ENCODE data around the gene SELENON. TPM values are rescaled to one million over a fixed set of nuclear protein-coding genes. Genes with fewer than 3 reads are reported as not detected.

Gene SELENON
- total and polyA plus RNA-seq, 8 donors: 1.7 to 81.1 (median 20.0) TPM

- Histone ChIP-seq H3K27me3 (no peaks in the 10 kb centered on the region), H3K9me3 (no peaks in the 10 kb centered on the region), H3K4me3 (no peak overlapping the region), H3K4me1 (peaks cover 10 to 38% (median 27%) of the 10 kb centered on the region in 4 donors), H3K36me3 (peaks cover 34 to 73% (median 69%) of the 10 kb centered on the region in 4 donors), H3K27ac (no peak overlapping the region)
- no peak for DNase-seq
- intact Hi-C loops (cut with DNase I; ENCODE audit: low total_unique reads): no loop called here
- 84 to 94% (median 89%) methylated on average over 19 to 24 of the region's 24 CpGs for WGBS, 5 donors
- TF ChIP-seq POLR2A (IDR thresholded peaks at IDR 0.05) (no peak), POLR2AphosphoS5 (IDR thresholded peaks at IDR 0.05) (no peak), CTCF (IDR thresholded peaks at IDR 0.05) (no peak), EP300 (IDR thresholded peaks at IDR 0.05) (no peak)
These were observed 13.9 kb downstream of the SELENON start for GRCh38 chr1:25813734-25814471.

GRCh38 chr1:25814549-25815087 is 14.6 kb downstream of the SELENON start:
- no peak for DNase-seq
- no peaks in the 10 kb centered on the region for H3K9me3 ChIP-seq
- peaks cover 15 to 35% (median 31%) of the 10 kb centered on the region in 4 donors for H3K4me1 ChIP-seq
- intact Hi-C loops (cut with DNase I; ENCODE audit: low total_unique reads): no loop called here
- H3K4me3 ChIP-seq: no peak overlapping the region
- no peaks in the 10 kb centered on the region for H3K27me3 ChIP-seq
- whole genome bisulfite sequencing, 5 donors: 85 to 91% (median 88%) methylated on average over 7 of the region's 7 CpGs
- no peak overlapping the region for H3K27ac ChIP-seq
- H3K36me3 ChIP-seq: peaks cover 29 to 66% (median 62%) of the 10 kb centered on the region in 4 donors
- no peak for TF ChIP-seq POLR2A (IDR thresholded peaks at IDR 0.05)
- no peak for TF ChIP-seq EP300 (IDR thresholded peaks at IDR 0.05)
- TF ChIP-seq POLR2AphosphoS5 (IDR thresholded peaks at IDR 0.05): no peak
- TF ChIP-seq CTCF (IDR thresholded peaks at IDR 0.05): no peak

- H3K27me3 ChIP-seq: no peaks in the 10 kb centered on the region
- TF ChIP-seq POLR2A (IDR thresholded peaks at IDR 0.05) (no peak), CTCF (IDR thresholded peaks at IDR 0.05) (no peak), POLR2AphosphoS5 (IDR thresholded peaks at IDR 0.05) (no peak), EP300 (IDR thresholded peaks at IDR 0.05) (no peak)
- intact Hi-C loops (cut with DNase I; ENCODE audit: low total_unique reads): no loop called here
- H3K36me3 ChIP-seq: peaks cover 25 to 58% (median 54%) of the 10 kb centered on the region in 4 donors
- no peaks in the 10 kb centered on the region for H3K9me3 ChIP-seq
- no peak overlapping the region for H3K4me3 ChIP-seq
- H3K27ac ChIP-seq: no peak overlapping the region
- peaks cover 15 to 32% (median 28%) of the 10 kb centered on the region in 4 donors for H3K4me1 ChIP-seq
- no peak for DNase-seq
- 87 to 92% (median 91%) methylated on average over 20 to 24 of the region's 24 CpGs for WGBS, 5 donors
These were observed 15.5 kb downstream of the SELENON start for GRCh38 chr1:25815208-25816111.

- DNase-seq: no peak
- H3K4me3 ChIP-seq: no peak overlapping the region
- H3K27me3 ChIP-seq: no peaks in the 10 kb centered on the region
- H3K4me1 ChIP-seq: peaks cover 21 to 33% (median 28%) of the 10 kb centered on the region in 4 donors
- peaks cover 25 to 55% (median 52%) of the 10 kb centered on the region in 4 donors for H3K36me3 ChIP-seq
- no peak overlapping the region for H3K27ac ChIP-seq
- intact Hi-C loops (cut with DNase I; ENCODE audit: low total_unique reads): no loop called here
- 80 to 92% (median 85%) methylated on average over 15 of the region's 15 CpGs for WGBS, 5 donors
- H3K9me3 ChIP-seq: no peaks in the 10 kb centered on the region
- TF ChIP-seq EP300 (IDR thresholded peaks at IDR 0.05): no peak
- TF ChIP-seq POLR2A (IDR thresholded peaks at IDR 0.05): no peak
- TF ChIP-seq POLR2AphosphoS5 (IDR thresholded peaks at IDR 0.05): no peak
- TF ChIP-seq CTCF (IDR thresholded peaks at IDR 0.05): no peak
These were observed 16.2 kb downstream of the SELENON start for GRCh38 chr1:25816112-25816718.
